Bladder microvascular endothelial cell (primary cell): Measurements from ENCODE around the gene CXCL11. TPM values are rescaled to one million over a fixed set of nuclear protein-coding genes. Genes with fewer than 3 reads are reported as not detected.

Experiments used
- total RNA-seq: library from RNA; depleted of rRNA; stranded (reverse); fragments of >200 nt; gene quantifications from 2 replicates; pipeline ENCODE4 v1.2.3, GENCODE V29; 2014

The CXCL11 gene
- 1.5 and 5.7 TPM in 2 replicates for total RNA-seq

GRCh38 chr4:76035799-76036380, at the start of gene CXCL11:
Gene CXCL11 (minus strand): TSS chr4:76036070. CDS start chr4:76035987, 83 bp downstream.

GRCh38 chr4:76074468-76074867, 38.6 kb upstream of the CXCL11 start, which contains the start of gene ART3:
Gene ART3 (plus strand): TSS chr4:76074709. CDS start chr4:76075890, 1,181 bp downstream.

GRCh38 chr4:76023389-76023788, 12.5 kb downstream of the CXCL11 start, which contains the start of gene CXCL10:
Gene CXCL10 (minus strand): TSS chr4:76023497. CDS start chr4:76023431, 66 bp downstream.

GRCh38 chr4:76007089-76007862, 28.6 kb downstream of the CXCL11 start, which contains the start of gene CXCL9:
Gene CXCL9 (minus strand): TSS chr4:76007509. CDS start chr4:76007449, 60 bp downstream.

Other genes with a start within 250 kb of the CXCL11 start
- gene PPEF2, start 133.6 kb downstream of the CXCL11 start, total RNA-seq = not detected in 2 replicates
- 18.0 and 20.1 TPM in 2 replicates for gene NAAA, start 95.1 kb downstream of the CXCL11 start, total RNA-seq
- gene SDAD1, start 45.1 kb downstream of the CXCL11 start, total RNA-seq = 16.4 and 28.9 TPM in 2 replicates
- not detected in 2 replicates for gene CXCL9, start 28.6 kb downstream of the CXCL11 start, total RNA-seq
- 1.1 and 5.5 TPM in 2 replicates for gene CXCL10, start 12.6 kb downstream of the CXCL11 start, total RNA-seq
- not detected in 2 replicates for gene ART3, start 38.6 kb upstream of the CXCL11 start, total RNA-seq
- gene NUP54, start 112.3 kb upstream of the CXCL11 start, total RNA-seq = 44.0 and 50.3 TPM in 2 replicates
- gene SCARB2, start 177.8 kb upstream of the CXCL11 start, total RNA-seq = 149 and 341 TPM in 2 replicates
- 0.38 TPM in 1 of 2 replicates, not detected in the other for gene FAM47E, start 215.7 kb upstream of the CXCL11 start, total RNA-seq